Measurements from ENCODE around the gene OR8H2.
"Not testable (repeated sequence)": the region's sequence is repeated elsewhere in the genome, so short reads cannot be mapped to it uniquely, and the experiment has no call there.

DNA sequence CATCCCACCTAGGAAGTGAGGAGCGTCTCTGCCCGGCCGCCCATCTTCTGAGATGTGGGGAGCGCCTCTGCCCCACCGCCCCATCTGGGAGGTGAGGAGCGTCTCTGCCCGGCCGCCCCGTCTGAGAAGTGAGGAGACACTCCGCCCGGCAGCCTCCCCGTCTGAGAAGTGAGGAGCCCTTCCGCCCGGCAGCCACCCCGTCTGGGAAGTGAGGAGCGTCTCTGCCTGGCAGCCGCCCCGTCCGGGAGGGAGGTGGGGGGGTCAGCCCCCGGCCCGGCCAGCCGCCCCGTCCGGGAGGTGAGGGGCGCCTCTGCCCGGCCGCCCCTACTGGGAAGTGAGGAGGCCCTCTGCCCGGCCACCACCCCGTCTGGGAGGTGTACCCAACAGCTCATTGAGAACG is 40.2 kb downstream of the OR8H2 start:
- TF ChIP-seq, protein P1, sequence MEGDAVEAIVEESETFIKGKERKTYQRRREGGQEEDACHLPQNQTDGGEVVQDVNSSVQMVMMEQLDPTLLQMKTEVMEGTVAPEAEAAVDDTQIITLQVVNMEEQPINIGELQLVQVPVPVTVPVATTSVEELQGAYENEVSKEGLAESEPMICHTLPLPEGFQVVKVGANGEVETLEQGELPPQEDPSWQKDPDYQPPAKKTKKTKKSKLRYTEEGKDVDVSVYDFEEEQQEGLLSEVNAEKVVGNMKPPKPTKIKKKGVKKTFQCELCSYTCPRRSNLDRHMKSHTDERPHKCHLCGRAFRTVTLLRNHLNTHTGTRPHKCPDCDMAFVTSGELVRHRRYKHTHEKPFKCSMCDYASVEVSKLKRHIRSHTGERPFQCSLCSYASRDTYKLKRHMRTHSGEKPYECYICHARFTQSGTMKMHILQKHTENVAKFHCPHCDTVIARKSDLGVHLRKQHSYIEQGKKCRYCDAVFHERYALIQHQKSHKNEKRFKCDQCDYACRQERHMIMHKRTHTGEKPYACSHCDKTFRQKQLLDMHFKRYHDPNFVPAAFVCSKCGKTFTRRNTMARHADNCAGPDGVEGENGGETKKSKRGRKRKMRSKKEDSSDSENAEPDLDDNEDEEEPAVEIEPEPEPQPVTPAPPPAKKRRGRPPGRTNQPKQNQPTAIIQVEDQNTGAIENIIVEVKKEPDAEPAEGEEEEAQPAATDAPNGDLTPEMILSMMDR (IDR thresholded peaks at IDR 0.05; ENCODE audit: poor library complexity, severe bottlenecking): not testable (repeated sequence)
- TF ChIP-seq EZH2 (IDR thresholded peaks at IDR 0.05; ENCODE audit: borderline replicate concordance, insufficient read depth, low read length, poor library complexity, severe bottlenecking); POLR2AphosphoS5 (IDR thresholded peaks at IDR 0.05); SMC3 (conservative IDR thresholded peaks at IDR 0.05; ENCODE audit: poor library complexity); EP300 (conservative IDR thresholded peaks at IDR 0.05; ENCODE audit: poor library complexity, severe bottlenecking); RAD21 (conservative IDR thresholded peaks at IDR 0.05): not testable (repeated sequence)
- TF ChIP-seq, protein P2, sequence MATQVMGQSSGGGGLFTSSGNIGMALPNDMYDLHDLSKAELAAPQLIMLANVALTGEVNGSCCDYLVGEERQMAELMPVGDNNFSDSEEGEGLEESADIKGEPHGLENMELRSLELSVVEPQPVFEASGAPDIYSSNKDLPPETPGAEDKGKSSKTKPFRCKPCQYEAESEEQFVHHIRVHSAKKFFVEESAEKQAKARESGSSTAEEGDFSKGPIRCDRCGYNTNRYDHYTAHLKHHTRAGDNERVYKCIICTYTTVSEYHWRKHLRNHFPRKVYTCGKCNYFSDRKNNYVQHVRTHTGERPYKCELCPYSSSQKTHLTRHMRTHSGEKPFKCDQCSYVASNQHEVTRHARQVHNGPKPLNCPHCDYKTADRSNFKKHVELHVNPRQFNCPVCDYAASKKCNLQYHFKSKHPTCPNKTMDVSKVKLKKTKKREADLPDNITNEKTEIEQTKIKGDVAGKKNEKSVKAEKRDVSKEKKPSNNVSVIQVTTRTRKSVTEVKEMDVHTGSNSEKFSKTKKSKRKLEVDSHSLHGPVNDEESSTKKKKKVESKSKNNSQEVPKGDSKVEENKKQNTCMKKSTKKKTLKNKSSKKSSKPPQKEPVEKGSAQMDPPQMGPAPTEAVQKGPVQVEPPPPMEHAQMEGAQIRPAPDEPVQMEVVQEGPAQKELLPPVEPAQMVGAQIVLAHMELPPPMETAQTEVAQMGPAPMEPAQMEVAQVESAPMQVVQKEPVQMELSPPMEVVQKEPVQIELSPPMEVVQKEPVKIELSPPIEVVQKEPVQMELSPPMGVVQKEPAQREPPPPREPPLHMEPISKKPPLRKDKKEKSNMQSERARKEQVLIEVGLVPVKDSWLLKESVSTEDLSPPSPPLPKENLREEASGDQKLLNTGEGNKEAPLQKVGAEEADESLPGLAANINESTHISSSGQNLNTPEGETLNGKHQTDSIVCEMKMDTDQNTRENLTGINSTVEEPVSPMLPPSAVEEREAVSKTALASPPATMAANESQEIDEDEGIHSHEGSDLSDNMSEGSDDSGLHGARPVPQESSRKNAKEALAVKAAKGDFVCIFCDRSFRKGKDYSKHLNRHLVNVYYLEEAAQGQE (IDR thresholded peaks at IDR 0.05; ENCODE audit: borderline replicate concordance): not testable (repeated sequence)
